Measurements from ENCODE around the gene SMARCD1. TPM values are rescaled to one million over a fixed set of nuclear protein-coding genes. Genes with fewer than 3 reads are reported as not detected.

The SMARCD1 gene
- total RNA-seq, 6 experiments from 2014 or later = 37.6 to 59.1 (median 44.2) TPM

GRCh38 chr12:50087151-50087550 lies 2.0 kb downstream of the SMARCD1 start:
- no peaks in the 10 kb centered on the region for H3K9me3 Mint-ChIP-seq
- peak overlapping the region; percentile 85 for H3K27ac Mint-ChIP-seq
- no peaks in the 10 kb centered on the region; the same call in 1 of the 2 replicates for H3K27me3 Mint-ChIP-seq (ENCODE audit: insufficient read depth)
- H3K36me3 Mint-ChIP-seq (ENCODE audit: low read depth) = peaks cover 24% of the 10 kb centered on the region
- peak overlapping the region; percentile 92; the same call in 1 of the 2 replicates for H3K4me3 Mint-ChIP-seq
- TF ChIP-seq CTCF (IDR thresholded peaks at IDR 0.05) = no peak
- H3K4me1 Mint-ChIP-seq (ENCODE audit: low read depth) = peaks cover 50% of the 10 kb centered on the region
- no peak for DNase-seq

GRCh38 chr12:50087995-50088394 lies 2.9 kb downstream of the SMARCD1 start:
- Mint-ChIP-seq H3K27ac (peak overlapping the region; percentile 85), H3K4me3 (peak overlapping the region; percentile 67), H3K27me3 (ENCODE audit: insufficient read depth) (no peaks in the 10 kb centered on the region; the same call in 1 of the 2 replicates), H3K36me3 (ENCODE audit: low read depth) (peaks cover 24% of the 10 kb centered on the region), H3K9me3 (no peaks in the 10 kb centered on the region), H3K4me1 (ENCODE audit: low read depth) (peaks cover 50% of the 10 kb centered on the region)
- no peak for TF ChIP-seq CTCF (IDR thresholded peaks at IDR 0.05)
- peak; percentile 64 for DNase-seq

GRCh38 chr12:50088577-50089335 lies 3.6 kb downstream of the SMARCD1 start:
- Mint-ChIP-seq H3K4me3 (peak overlapping the region; percentile 67), H3K36me3 (ENCODE audit: low read depth) (peaks cover 24% of the 10 kb centered on the region), H3K4me1 (ENCODE audit: low read depth) (peaks cover 45% of the 10 kb centered on the region), H3K27ac (peak overlapping the region; percentile 85), H3K27me3 (ENCODE audit: insufficient read depth) (no peaks in the 10 kb centered on the region; the same call in 1 of the 2 replicates), H3K9me3 (no peaks in the 10 kb centered on the region)
- TF ChIP-seq CTCF (IDR thresholded peaks at IDR 0.05) = peak; percentile 90
- peak; percentile 39 for DNase-seq

DNA sequence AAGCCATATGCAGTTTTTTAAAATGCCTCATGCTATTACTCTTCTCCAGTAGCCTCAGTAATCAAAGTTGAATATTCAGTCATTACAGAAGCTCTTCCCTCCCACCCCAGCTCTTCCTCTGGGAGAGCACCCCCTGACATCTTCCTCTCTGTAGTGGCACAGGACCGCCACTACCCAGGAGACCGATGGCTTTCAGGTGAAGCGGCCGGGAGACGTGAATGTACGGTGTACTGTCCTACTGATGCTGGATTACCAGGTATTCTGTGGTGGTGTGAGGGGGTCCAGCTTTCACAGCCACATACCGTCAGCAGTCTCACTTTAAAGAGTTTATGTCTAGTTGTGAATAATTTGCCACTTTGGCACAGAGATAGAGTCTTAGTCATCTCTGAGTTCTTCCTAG lies 4.6 kb downstream of the SMARCD1 start:
- H3K4me1 Mint-ChIP-seq (ENCODE audit: low read depth) = peaks cover 43% of the 10 kb centered on the region
- no peak overlapping the region for H3K27ac Mint-ChIP-seq
- no peak for DNase-seq
- H3K9me3 Mint-ChIP-seq = no peaks in the 10 kb centered on the region
- peaks cover 24% of the 10 kb centered on the region for H3K36me3 Mint-ChIP-seq (ENCODE audit: low read depth)
- no peaks in the 10 kb centered on the region; the same call in 1 of the 2 replicates for H3K27me3 Mint-ChIP-seq (ENCODE audit: insufficient read depth)
- TF ChIP-seq CTCF (IDR thresholded peaks at IDR 0.05) = no peak
- no peak overlapping the region for H3K4me3 Mint-ChIP-seq

- Mint-ChIP-seq H3K27me3 (ENCODE audit: insufficient read depth) (no peaks in the 10 kb centered on the region; the same call in 1 of the 2 replicates), H3K27ac (no peak overlapping the region), H3K4me3 (no peak overlapping the region), H3K36me3 (ENCODE audit: low read depth) (peaks cover 30% of the 10 kb centered on the region), H3K4me1 (ENCODE audit: low read depth) (peaks cover 43% of the 10 kb centered on the region), H3K9me3 (no peaks in the 10 kb centered on the region)
- no peak for DNase-seq
- no peak for TF ChIP-seq CTCF (IDR thresholded peaks at IDR 0.05)
These were observed 5.2 kb downstream of the SMARCD1 start for GRCh38 chr12:50090391-50090790.
